GM18502 (cell line): Measurements from ENCODE around the gene KERA.

Source experiments
- ATAC-seq: cut with Tn5 transposase; IDR thresholded peaks from one replicate; pipeline ENCODE4 v1.9.1; 2021; ENCODE audit warnings: mild to moderate bottlenecking; ENCODE audit not compliant: unreplicated experiment, poor library complexity

Gene KERA

GRCh38 chr12:91019455-91019854 lies 38.4 kb downstream of the KERA start:
- no peak for ATAC-seq

- no peak for ATAC-seq
These were observed 40.1 kb downstream of the KERA start for GRCh38 chr12:91017511-91018263.

- ATAC-seq: no peak
These were observed 40.8 kb downstream of the KERA start for GRCh38 chr12:91017043-91017442.

GRCh38 chr12:91009319-91009950 lies 48.4 kb downstream of the KERA start:
- ATAC-seq: peak; percentile 85

GRCh38 chr12:91007531-91008290 lies 50.1 kb downstream of the KERA start:
- ATAC-seq: peak; percentile 83

- no peak for ATAC-seq
These were observed 53.0 kb downstream of the KERA start, which contains the start of gene EPYC for GRCh38 chr12:91004872-91005271. Gene EPYC (minus strand): TSS chr12:91004972. CDS start chr12:91002565, 2,407 bp downstream.

GRCh38 chr12:91003737-91004136 lies 54.1 kb downstream of the KERA start:
- ATAC-seq: no peak

- ATAC-seq: no peak
These were observed 56.5 kb downstream of the KERA start for GRCh38 chr12:91001306-91001705.
